ENCODE measurements around the gene ZNF488.

Gene ZNF488

DNA sequence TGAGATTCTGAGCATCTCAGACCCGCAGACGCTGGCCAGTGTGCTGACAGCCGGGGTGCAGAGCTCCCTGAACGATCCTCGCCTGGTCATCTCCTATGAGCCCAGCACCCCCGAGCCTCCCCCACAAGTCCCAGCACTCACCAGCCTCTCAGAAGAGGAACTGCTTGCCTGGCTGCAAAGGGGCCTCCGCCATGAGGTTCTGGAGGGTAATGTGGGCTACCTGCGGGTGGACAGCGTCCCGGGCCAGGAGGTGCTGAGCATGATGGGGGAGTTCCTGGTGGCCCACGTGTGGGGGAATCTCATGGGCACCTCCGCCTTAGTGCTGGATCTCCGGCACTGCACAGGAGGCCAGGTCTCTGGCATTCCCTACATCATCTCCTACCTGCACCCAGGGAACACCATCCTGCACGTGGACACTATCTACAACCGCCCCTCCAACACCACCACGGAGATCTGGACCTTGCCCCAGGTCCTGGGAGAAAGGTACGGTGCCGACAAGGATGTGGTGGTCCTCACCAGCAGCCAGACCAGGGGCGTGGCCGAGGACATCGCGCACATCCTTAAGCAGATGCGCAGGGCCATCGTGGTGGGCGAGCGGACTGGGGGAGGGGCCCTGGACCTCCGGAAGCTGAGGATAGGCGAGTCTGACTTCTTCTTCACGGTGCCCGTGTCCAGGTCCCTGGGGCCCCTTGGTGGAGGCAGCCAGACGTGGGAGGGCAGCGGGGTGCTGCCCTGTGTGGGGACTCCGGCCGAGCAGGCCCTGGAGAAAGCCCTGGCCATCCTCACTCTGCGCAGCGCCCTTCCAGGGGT lies 35.2 kb downstream of the ZNF488 start:
- FAIRE-seq = no peak

DNA sequence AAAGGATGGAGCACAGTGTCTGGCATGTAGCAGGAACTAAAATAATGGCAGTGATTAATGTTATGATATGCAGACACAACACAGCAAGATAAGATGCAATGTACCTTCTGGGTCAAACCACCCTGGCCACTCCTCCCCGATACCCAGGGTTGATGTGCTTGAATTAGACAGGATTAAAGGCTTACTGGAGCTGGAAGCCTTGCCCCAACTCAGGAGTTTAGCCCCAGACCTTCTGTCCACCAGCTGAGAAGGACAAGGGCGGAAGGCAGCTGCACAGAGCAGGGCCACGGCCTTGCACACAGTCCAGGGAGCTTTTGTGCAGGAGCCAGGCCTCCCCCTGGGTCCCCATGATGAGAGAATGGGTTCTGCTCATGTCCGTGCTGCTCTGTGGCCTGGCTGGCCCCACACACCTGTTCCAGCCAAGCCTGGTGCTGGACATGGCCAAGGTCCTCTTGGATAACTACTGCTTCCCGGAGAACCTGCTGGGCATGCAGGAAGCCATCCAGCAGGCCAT lies 35.9 kb downstream of the ZNF488 start, which contains the start of gene RBP3:
Gene RBP3, plus strand, starts transcription at position 226 of the 514 bp plus-strand sequence. Its CDS starts 122 bp downstream, at position 348.
- FAIRE-seq = no peak

DNA sequence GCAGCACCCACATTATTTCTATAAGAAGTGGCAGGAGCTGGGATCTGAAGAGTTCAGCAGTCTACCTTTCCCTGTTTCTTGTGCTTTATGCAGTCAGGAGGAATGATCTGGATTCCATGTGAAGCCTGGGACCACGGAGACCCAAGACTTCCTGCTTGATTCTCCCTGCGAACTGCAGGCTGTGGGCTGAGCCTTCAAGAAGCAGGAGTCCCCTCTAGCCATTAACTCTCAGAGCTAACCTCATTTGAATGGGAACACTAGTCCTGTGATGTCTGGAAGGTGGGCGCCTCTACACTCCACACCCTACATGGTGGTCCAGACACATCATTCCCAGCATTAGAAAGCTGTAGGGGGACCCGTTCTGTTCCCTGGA lies 36.8 kb downstream of the ZNF488 start:
- no peak for FAIRE-seq

DNA sequence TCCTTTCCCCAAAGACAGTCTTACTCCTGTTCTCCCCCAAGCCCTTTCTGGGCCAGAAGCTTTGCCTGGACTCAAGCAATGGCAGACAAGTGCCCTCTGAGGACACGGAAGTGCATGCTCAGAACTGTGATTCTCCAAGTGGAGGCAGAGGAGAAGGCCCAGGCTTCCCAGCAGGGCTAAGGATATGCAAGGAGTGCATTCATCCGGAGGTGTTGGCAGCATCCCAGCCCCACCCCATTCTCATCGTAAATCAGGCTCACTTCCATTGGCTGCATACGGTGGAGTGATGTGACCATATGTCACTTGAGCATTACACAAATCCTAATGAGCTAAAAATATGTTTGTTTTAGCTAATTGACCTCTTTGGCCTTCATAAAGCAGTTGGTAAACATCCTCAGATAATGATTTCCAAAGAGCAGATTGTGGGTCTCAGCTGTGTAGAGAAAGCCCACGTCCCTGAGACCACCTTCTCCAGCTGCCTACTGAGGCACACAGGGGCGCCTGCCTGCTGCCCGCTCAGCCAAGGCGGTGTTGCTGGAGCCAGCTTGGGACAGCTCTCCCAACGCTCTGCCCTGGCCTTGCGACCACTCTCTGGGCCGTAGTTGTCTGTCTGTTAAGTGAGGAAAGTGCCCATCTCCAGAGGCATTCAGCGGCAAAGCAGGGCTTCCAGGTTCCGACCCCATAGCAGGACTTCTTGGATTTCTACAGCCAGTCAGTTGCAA lies 37.4 kb downstream of the ZNF488 start:
- no peak for FAIRE-seq

DNA sequence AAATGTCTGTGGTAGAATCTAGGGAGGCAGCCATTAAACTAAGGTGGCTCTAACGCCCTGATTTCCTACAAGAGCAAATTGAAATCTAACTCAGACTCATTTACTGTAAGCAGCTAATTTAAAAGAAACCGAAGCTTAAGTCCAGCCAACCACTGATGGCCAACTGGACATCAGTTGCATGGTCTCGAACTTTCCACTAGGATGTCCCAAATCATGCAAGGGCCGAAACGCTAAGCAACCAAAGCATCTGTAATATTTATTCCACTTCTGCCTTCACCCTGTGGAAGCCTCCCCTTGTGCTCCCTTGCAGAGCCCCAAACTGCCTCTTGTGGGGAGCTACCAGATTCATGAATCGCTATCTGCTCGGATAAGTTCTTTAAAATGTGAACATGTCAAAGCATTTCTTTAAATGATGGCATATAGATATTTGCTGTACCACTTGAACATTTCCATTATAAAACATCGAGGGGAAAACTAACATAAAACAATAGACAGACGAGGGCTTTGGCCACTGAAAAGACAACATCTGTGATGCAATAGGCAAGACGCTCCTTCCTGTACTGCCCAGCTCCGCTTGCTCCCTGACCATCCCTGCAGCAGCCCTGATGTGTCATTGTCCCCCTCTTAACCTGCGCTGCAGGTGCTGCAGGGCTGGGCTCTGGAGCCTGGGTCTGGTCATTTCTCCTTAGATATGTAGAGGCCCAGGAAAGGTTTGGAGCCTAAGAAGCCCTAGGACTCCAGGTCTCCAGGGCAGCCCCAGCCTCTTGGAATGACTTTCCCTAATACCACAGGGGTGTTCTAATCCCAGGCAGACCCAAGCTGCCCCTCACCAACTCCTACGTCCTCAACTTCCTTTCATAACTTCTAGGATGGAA lies 38.9 kb downstream of the ZNF488 start:
- no peak for FAIRE-seq

DNA sequence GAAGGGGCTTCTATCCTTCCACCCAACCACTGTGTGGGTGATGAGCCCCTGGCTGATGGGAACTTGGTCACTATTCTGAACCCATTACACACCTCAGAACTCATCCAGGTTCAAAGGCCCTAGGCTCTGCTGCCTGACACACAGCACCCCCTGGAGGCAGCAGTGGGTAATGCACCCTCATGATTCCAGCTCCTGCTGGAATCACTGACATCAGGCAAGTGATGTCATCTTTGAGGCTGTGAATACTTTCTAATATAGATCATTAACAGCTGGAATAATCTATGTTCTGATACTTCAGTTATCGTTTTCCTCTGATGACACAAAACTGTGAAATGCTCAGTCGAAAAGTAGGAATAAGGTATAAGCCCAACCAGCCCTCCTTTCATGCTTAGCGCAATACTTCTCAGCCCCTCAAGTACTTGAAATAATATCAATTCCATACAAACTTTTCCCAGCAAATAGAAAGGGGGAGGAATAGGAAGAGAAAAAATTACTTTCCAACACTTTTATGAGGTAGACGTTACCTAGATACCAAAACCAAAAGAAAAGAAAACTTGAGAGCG lies 43.4 kb downstream of the ZNF488 start:
- no peak for FAIRE-seq

DNA sequence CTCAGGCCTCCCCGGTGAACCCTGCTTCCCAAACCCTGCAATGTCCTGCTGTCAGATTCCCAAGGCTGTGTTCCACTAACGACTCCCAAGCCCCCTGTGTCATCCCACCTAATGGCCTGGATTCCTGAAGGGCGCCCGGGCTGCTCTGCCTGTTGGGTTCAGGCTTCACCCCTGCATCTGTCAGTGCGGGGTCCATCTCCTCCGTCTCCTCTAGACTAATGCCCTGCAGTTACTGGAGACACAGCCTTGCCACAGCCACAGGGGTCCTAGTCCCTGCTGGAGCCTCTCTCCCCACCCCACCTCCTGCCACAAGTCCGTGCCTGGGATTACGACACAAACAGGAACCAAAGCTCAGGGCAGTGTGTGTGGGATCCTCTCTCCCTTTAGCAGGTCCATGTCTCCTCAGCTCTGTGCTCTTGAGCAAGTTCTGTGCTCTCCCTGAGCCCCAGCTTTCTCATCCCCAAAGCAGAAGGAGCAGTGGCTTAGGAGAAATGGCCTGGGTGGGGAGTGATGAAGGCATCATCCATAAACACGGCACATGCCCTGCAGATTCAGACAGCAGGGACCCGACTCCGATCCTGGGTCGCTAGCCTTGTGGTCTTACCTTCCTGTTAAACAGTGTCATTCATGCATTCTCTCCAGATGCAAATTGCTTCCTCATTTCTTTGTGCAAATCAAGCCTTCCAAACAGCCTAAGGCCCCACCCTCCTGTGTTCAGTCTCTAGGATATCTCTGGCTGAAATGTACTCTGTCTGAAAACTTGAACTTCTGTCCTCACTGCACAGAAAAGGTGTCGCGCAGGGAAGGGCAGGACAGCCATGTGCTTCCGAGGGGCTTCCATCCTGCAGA lies 44.1 kb downstream of the ZNF488 start:
- FAIRE-seq = no peak

DNA sequence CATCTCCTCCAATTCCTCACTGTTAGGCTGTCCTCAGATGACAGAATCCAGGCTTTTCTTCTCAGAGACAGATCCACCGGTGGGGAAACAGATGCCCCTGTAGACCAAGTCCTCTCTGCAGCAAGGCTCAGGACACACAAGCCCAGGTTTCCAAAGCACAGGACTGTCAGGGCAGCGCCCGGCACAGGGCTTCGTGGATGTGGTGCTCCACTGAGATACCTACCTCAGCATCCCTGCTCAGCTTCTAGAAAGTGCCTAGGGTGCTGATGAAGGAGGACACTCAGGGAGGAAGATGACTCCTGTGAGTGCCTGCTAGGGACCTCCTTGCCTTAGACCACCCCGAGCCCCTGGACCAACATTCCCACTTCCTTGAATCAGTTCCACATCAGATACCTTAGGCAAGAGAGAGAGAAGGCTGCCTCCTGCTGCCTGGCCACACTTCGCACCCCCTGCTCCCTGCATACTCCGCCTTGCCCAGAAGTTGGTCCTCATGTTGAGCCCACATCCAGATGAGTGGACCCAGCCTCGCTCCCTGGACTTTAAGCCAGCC lies 44.8 kb downstream of the ZNF488 start:
- no peak for FAIRE-seq

DNA sequence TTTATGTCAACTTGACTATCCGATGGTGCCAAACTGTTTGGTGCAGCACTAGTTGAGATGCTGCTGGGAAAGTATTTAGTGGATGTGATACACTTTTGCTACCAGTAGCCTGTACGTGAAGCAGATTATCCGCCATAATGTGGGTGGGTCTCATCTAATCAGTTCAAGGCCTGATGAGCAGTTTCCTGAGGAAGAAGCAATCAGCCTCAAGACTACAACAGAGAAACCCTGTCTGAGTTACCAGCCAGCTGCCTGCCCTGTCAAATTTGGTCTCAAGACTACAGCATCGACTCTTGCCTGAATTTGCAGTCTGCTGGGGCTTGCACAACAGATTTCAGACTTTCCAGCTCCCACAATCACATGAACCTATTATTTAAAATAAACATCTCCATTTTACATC lies 46.8 kb downstream of the ZNF488 start:
- FAIRE-seq = no peak

DNA sequence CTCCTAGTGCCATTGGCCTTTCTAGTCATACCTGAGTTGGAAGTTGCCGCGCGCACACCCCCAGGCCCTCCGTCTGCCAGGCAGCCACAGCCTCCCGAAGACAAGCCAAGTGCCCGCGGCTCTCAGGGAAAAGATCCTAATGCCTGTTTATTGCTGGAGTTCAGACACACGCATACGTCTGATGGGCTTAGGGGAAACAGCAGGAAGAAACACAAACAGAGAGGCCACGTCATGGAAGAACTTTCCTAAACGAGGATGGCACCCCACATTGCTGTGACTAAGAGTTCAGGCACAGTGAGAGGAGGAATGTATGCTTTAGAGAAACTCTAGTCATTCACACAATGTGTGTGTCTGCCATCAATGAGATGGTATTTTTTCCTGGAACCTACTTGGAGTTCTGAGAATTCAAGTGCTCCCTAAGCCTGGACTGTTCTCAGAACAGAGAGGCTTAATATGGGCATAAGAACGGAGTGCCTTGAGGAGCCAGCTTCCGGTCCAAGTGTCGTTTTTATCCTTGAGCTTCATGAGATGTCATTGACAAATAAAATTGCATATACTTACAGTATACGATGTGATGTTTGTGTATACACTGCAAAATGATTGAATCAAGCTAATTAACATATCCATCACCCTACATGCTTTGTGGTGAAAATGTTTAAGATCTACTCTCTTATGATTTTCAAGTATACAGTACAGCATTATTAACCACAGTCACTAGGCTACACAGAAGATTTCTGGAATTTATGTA lies 47.5 kb downstream of the ZNF488 start:
- no peak for FAIRE-seq

DNA sequence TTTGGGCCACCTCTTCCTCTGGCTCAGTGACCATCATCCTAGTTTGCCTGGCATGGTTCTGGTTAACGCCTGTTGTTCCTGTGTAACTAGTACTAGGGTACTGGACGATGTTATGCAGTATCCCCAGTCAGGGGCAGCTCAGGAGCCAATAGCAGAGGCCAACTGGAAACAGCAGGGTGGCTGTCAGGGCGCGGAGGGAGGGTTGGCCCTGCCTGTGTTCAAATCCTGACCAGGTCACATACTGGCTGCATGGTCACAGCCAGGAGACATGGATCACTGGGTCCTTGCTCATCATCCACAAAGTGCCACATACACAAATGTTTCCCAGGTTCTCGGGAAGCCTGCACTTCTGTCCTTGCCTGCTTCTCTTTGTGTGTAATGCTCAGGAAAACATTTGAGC lies 48.2 kb downstream of the ZNF488 start:
- no peak for FAIRE-seq

DNA sequence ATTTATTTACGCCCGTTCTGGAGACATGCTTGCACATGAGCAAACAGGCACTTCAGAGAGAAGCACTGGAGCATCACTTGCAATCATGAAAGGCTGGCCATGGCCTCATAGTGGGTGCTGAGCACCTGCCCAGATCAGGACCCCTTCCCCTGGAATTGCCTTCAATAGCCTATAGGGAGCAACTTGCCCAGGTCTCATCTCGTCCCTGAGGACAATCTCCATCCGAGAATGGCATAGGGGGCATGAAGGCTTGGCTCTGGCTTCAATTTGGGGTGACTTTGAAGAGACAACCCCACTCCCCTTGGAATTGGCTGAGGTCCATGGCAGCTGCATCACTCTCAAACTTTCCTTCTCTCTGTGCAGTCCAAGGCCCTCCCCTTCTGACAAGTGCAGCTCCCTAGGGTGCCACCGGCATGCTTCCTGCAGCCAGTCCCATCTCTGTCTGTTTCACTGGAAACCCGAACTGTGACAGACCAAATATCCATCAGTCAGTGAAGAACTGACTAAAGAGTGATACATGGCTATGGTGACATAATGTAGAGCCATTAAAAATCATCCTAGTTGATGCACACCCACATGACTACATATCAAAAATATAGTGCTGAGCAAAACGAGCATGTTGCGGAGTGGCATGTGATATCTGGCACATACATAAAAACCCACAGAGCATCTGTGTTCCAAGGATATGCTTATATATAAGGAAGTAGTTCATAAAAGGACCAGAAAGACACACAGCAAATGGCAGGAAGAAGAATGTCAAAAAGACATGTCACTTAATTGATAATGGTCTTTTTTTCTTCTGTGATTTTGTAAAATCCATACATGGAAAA lies 49.4 kb downstream of the ZNF488 start:
- no peak for FAIRE-seq

DNA sequence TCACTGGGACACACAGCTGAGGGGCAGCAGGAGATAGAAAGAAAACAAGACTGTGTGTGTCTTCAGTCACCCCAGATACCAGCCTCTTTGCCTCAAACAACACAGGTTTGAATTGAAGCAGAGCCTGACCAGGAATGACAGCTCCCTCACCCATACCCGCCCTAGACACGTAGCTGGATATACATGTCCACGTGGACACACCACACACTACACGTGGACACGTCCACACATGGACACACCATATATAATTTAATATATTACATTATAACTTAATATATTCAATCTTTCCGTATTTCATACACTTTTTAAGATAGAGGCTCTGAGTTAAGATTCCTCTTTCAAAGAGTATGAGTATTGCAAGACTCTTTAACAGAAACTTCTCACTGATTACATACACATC lies 50.6 kb downstream of the ZNF488 start:
- no peak for FAIRE-seq

DNA sequence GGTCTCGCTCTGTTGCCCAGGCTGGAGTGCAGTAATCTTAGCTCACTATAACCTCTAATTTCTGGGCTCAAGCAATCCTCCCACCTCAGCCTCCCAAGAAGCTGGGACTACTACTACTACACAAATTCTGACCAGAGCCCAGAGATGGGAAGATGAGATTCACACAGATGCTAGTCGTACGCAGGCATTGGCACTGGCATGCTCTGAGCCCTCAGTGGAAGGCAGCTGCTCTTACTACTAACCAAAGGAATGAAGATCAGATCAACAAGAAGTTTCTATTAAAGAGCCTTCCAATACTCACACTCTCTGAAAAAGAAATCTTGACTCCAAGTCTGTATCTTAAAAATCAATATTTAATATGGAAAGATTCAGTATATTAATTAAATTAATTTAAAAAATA lies 51.1 kb downstream of the ZNF488 start:
- FAIRE-seq = no peak

DNA sequence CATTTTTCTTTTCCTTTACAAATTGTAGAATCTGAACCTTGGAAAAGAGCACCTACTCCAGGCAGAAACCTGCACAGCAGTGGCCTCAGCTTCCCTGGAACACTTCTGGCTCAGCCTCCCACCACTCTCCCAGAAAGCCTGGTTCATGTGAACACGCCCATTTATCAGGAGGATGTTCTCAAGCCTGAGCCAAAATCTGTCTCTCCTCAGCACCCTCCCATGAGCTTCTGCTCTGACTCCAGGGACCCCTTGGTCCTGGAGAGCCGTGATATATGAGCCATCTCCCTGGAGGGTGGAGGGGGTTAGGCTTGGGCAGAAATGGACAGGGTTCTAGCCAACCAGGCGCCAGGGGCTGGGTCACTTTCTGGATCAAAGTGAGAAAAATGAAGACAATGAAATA lies 51.7 kb downstream of the ZNF488 start:
- FAIRE-seq = no peak

DNA sequence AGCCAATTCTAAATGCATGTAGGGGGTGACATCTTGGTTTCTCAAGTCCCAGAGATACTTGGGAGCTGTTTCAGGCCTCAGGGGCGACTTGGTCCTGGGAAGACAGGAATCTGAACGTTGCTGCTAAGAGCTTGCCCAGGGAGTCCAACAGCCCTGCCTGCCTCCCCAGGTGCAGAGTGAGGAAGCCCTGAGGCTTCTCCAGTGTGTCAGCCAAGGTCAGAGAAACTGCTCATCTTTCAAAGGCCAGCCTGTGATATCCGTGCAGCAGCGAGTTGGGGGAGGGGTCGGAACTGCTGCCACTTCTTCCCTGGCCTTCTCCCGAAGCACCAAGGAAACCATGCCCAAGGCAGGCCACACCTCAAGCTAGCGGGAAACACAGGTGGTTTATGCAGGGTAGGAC lies 52.1 kb downstream of the ZNF488 start:
- no peak for FAIRE-seq

DNA sequence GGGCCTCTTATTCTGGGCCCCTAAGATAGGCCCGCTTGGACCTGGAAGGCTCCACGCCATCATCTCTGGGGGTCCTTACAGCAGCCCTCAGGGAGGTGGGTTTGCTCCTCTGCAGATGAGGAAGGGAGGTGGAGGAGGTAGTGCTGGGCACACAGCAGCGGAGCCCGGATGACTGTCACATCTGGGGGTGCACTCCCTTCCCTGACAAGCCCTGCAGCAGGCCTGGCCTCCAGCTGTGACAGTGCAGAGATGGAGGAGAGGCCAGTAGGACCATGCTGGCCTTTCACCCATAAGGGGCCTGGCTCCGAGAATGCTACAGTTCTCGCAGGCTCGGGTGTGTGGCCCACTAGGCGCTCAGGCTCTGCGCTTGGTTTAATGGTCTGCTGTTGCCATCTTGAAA lies 52.6 kb downstream of the ZNF488 start:
- FAIRE-seq = no peak

DNA sequence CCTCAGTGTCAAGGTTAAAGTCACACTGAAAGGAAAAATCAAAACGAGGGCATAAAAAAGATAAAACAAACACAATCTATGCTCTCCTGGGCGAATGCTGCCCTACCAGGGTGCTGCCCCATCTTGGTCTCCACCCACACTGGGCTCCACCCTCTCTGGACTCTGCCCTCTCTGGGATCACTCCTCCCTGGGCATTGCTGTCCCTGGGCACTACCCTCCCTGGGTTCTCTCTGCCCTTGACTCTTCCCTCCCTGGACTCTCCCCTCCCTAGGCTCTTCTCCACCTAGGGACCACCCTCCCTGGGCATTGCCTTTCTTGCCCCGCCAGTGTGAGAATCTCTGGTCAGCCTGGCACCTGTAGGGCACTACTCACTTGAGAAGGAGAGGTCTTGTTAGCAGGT lies 53.3 kb downstream of the ZNF488 start:
- FAIRE-seq = no peak

DNA sequence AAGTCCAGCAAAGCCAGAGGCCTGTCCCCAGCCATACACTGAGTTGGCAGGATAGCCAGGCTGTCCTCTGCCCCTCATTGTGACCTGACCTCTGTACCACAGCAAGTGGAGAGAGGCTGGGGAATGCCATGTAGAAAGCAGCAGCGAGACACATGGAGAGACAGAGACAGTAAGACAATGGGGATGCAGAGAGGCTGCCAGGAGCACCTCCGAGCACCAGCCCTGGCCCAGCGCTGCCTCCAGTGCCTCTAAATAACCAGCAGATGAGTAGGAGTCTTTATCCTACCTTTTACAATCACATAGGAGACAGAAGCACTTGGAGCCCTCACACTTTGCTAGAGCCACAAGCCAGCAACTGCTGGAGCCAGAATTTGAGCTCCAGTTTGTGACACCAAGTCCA lies 53.7 kb downstream of the ZNF488 start:
- no peak for FAIRE-seq

DNA sequence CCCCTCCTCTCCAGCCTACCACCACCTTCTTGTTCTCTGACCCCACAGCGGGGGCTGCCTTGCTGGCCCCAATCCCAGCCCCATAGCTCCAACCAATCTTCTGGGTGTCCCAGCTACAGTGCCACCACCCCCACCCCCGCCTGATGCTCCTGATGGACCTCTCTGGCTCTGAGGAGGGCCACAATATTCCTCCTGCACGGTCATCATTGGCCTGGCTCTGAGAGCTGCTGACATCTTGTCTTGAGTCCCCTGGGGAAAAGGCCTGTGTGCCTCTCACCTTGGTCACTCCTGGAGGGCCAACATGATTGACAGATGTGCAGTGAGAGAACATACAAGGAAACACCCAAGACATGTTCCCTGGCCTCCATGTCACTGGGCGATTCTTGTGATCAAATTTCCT lies 54.2 kb downstream of the ZNF488 start:
- no peak for FAIRE-seq
